ENCODE data around the gene SLC29A3. TPM values are rescaled to one million over a fixed set of nuclear protein-coding genes. Genes with fewer than 3 reads are reported as not detected.

Gene SLC29A3
- 9.4 TPM for polyA plus RNA-seq (2013, experiment 1 of 2)
- 8.8 TPM for polyA plus RNA-seq (2013, experiment 2 of 2)

DNA sequence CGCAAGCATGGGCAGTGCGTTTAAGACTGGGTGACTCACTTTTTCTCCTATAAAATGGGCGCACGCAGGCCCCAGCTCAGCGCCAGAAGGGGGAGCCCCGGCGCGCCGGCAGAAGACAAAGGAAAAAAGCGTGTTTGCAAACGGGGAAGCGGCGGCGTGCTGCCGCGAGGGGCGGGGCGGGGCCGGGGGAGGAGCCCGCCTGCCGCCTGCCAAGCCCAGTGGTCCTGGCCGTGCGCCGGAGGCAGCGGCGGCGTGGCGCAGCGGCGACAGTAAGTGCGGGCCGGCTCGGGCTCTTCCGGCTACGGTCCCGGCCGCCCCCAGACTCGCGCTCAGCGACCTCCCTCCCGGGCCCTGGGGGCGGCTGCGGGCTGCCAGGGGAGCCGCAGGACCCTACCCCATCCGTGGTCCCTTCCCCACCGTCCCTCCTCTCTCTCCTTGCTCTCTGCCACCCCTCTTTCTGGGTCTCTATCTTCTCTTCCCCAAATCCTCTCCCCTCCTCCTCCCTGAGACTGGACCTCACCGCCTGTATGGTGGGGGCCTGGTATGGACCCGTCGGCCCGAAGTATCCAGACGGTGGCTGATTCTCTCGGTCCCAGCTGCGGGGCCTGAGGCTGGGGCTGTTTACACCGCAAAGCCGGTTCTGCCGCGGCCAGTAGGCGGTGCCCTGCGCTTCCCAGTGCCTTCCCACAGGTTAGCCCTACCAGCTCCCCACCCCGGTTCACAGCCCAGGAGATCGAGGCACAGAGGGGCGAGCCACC, at the start of gene SLC29A3:
SLC29A3 (plus strand) TSS at position 218 of the 758 bp plus-strand sequence; CDS start at position 269, 51 bp downstream.
- no peak within 1 kb of the TSS for H2BK15ac ChIP-seq (replicated peaks; ENCODE audit: low read depth)
- peaks cover 2% of the 10 kb centered on the region for H3K4me1 ChIP-seq (ENCODE audit: control insufficient read depth, low read depth, low read length)
- no peaks in the 10 kb centered on the region for H3K27me3 ChIP-seq (ENCODE audit: insufficient read depth, low read length, poor library complexity)
- no peaks in the 10 kb centered on the region for H3K79me1 ChIP-seq (ENCODE audit: low read length)
- H3K4ac ChIP-seq (ENCODE audit: low read depth, low read length): peak within 1 kb of the TSS; percentile 82
- no CpG with 5 or more reads among the region's 62 CpGs for WGBS (ENCODE audit: extremely low coverage, insufficient coverage, low lambda C conversion rate)
- peak; percentile 90 for DNase-seq
- H3K9ac ChIP-seq (ENCODE audit: low read length): peak within 1 kb of the TSS; percentile 96
- no peaks in the 10 kb centered on the region for H3K79me2 ChIP-seq (ENCODE audit: control insufficient read depth, insufficient read depth, low read length)
- H3K4me2 ChIP-seq (ENCODE audit: low read length): peak within 1 kb of the TSS; percentile 86
- peak within 1 kb of the TSS; percentile 97 for H3K56ac ChIP-seq (ENCODE audit: low read length)
- H2AK5ac ChIP-seq (ENCODE audit: low read length): no peak within 1 kb of the TSS
- no peak within 1 kb of the TSS for H2BK120ac ChIP-seq (ENCODE audit: low read depth, low read length)
- peak within 1 kb of the TSS; percentile 34 for H3K18ac ChIP-seq (ENCODE audit: low read length)
- H4K5ac ChIP-seq (ENCODE audit: low read length): no peak within 1 kb of the TSS
- H3K4me3 ChIP-seq (ENCODE audit: low read length): peak within 1 kb of the TSS; percentile 92
- H3K27ac ChIP-seq (ENCODE audit: low read depth, low read length): peak within 1 kb of the TSS; percentile 35
- peaks cover 1% of the 10 kb centered on the region for H3K36me3 ChIP-seq (ENCODE audit: control insufficient read depth, insufficient read depth, low read length)
- H4K8ac ChIP-seq (ENCODE audit: low read depth, low read length): no peak within 1 kb of the TSS
- H3K23ac ChIP-seq (ENCODE audit: low read length): peak within 1 kb of the TSS; percentile 85
- H2BK5ac ChIP-seq (ENCODE audit: low read length): peak within 1 kb of the TSS; percentile 64

DNA sequence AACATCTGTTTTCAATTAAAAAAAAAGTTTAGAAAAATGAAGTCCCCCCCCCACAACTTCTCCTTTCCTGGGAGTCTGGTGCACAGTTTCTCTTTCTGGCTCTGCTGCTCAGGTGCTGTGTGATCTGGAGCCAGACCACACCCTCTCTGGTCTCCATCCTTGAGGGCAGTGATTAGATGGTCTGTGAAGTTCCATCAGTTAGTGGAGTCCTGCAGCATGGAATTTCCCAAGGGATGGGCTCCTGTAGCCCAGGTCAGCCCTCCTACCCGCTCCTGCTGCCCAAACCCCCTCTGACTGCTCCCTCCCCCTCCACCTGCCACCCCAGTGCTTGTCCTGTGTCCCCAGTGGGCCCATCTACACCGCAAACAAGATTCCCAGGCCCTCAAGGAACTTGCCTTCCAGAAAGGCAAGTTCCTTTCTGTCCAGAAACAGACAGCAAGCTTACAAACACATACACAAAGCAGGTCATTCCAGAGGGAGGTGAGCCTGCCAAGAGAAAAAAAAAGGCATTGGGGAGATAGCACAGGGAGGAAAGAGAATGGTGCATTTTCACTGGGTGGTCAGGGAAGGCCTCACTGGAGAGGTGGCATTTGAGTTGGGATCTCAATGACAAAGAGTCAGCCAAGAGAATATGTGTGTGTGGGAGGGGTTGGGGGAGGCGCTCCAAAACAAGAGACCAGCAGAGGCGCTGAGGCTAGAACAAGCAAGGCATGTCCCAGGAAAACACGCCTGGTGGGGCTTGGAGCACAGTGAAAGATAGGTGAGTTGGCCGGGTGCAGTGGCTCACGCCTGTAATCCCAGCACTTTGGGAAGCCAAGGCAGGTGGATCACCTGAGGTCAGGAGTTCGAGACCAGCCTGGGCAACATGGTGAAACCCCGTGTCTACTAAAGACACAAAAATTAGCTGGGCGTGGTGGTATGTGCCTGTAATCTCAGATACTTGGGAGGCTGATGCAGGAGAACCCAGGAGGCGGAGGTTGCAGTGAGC, 49.5 kb upstream of the SLC29A3 start:
- Histone ChIP-seq H3K27me3 (ENCODE audit: insufficient read depth, low read length, poor library complexity) (no peaks in the 10 kb centered on the region), H3K79me2 (ENCODE audit: control insufficient read depth, insufficient read depth, low read length) (peaks cover 3% of the 10 kb centered on the region), H3K18ac (ENCODE audit: low read length) (peak overlapping the region; percentile 5), H4K8ac (ENCODE audit: low read depth, low read length) (no peak overlapping the region), H3K4me2 (ENCODE audit: low read length) (no peak overlapping the region), H3K4me3 (ENCODE audit: low read length) (no peak overlapping the region), H3K36me3 (ENCODE audit: control insufficient read depth, insufficient read depth, low read length) (no peaks in the 10 kb centered on the region), H3K56ac (ENCODE audit: low read length) (peak overlapping the region; percentile 83), H3K9ac (ENCODE audit: low read length) (no peak overlapping the region), H3K23ac (ENCODE audit: low read length) (no peak overlapping the region), H3K4me1 (ENCODE audit: control insufficient read depth, low read depth, low read length) (peaks cover 13% of the 10 kb centered on the region), H3K27ac (ENCODE audit: low read depth, low read length) (peak overlapping the region; percentile 71), H2BK120ac (ENCODE audit: low read depth, low read length) (no peak overlapping the region), H2BK5ac (ENCODE audit: low read length) (peak overlapping the region; percentile 18), H2AK5ac (ENCODE audit: low read length) (no peak overlapping the region), H3K4ac (ENCODE audit: low read depth, low read length) (peak overlapping the region; percentile 64), H3K79me1 (ENCODE audit: low read length) (peaks cover 5% of the 10 kb centered on the region), H2BK15ac (replicated peaks; ENCODE audit: low read depth) (no peak overlapping the region), H4K5ac (ENCODE audit: low read length) (no peak overlapping the region)
- DNase-seq: peak; percentile 92
- no CpG with 5 or more reads among the region's 11 CpGs for WGBS (ENCODE audit: extremely low coverage, insufficient coverage, low lambda C conversion rate)

DNA sequence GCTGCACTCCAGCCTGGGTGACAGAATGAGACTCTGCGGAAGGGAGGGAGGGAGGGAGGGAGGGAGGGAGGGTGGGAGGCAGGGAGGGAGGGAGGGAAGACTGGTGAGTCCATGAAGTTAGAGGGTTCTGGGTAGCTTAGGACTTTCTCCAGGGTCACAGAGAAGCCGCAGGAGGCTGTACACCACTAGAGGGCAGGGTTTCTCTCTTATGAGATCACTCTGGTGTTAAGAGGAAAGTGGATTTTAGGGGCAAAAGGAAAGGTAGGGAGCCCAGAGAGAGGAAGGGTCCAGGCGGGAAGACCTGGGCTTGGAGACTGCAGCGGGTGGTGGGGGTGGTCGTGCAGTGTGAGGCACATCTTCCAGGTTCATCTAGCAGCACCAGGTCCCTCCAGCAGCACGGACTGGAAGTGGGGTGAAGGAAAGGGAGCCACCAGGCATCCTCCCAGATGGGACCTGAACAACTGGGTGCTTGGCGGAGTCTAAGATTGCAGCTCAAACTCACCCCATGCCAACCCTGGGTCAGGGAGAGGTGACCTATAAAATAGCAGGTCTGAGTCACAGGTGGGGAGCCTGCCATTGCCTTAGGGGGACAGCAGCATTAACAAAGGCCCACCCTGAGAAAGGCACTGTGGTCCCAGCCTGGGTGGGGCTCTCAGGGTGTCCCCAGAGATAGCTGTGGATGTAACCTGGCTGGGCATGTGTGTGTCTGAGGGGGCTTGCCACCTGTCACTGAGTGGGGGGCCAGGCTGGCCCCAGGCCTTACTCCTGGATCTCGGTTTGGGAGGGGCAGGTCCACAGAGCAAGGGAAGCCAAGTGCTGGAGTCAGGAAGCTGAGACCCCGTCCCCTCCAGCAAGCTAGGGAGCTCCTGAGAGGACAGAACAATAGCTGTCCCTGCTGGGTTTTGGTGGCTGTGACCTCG, 48.5 kb upstream of the SLC29A3 start:
- no peak overlapping the region for H2BK15ac ChIP-seq (replicated peaks; ENCODE audit: low read depth)
- H3K9ac ChIP-seq (ENCODE audit: low read length): peak overlapping the region; percentile 41
- no peak overlapping the region for H3K4me3 ChIP-seq (ENCODE audit: low read length)
- H3K79me2 ChIP-seq (ENCODE audit: control insufficient read depth, insufficient read depth, low read length): peaks cover 3% of the 10 kb centered on the region
- no peak overlapping the region for H2BK5ac ChIP-seq (ENCODE audit: low read length)
- no peak overlapping the region for H3K18ac ChIP-seq (ENCODE audit: low read length)
- H4K8ac ChIP-seq (ENCODE audit: low read depth, low read length): no peak overlapping the region
- no peak overlapping the region for H4K5ac ChIP-seq (ENCODE audit: low read length)
- no peaks in the 10 kb centered on the region for H3K27me3 ChIP-seq (ENCODE audit: insufficient read depth, low read length, poor library complexity)
- WGBS (ENCODE audit: extremely low coverage, insufficient coverage, low lambda C conversion rate): no CpG with 5 or more reads among the region's 10 CpGs
- peak; percentile 95 for DNase-seq
- no peak overlapping the region for H2AK5ac ChIP-seq (ENCODE audit: low read length)
- peaks cover 12% of the 10 kb centered on the region for H3K4me1 ChIP-seq (ENCODE audit: control insufficient read depth, low read depth, low read length)
- peak overlapping the region; percentile 71 for H3K56ac ChIP-seq (ENCODE audit: low read length)
- peak overlapping the region; percentile 15 for H3K23ac ChIP-seq (ENCODE audit: low read length)
- H3K79me1 ChIP-seq (ENCODE audit: low read length): peaks cover 5% of the 10 kb centered on the region
- H3K36me3 ChIP-seq (ENCODE audit: control insufficient read depth, insufficient read depth, low read length): no peaks in the 10 kb centered on the region
- H3K27ac ChIP-seq (ENCODE audit: low read depth, low read length): no peak overlapping the region
- no peak overlapping the region for H3K4ac ChIP-seq (ENCODE audit: low read depth, low read length)
- H3K4me2 ChIP-seq (ENCODE audit: low read length): no peak overlapping the region
- H2BK120ac ChIP-seq (ENCODE audit: low read depth, low read length): no peak overlapping the region

DNA sequence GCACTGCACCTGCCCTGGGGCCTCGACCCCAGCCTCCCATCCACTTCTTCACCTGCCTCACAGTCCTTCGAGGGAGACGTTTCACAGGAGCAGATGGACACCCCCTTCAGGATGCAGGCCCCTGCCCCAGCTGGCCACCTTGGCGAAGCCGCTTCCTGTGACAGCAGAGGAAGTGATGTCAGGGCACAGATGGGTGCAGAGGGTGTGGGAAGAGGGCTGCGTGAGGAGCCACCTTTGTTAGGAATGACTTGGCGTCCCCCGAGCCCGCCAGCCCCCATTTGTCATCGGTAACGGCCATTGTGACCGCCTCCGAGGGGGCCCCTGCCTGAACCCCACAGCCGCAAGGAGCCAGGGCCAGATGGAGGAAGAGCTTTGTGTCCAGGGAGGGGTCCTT, 47.4 kb upstream of the SLC29A3 start:
- Histone ChIP-seq H2BK15ac (replicated peaks; ENCODE audit: low read depth) (no peak overlapping the region), H3K4me1 (ENCODE audit: control insufficient read depth, low read depth, low read length) (peaks cover 8% of the 10 kb centered on the region), H2BK5ac (ENCODE audit: low read length) (no peak overlapping the region), H3K27ac (ENCODE audit: low read depth, low read length) (no peak overlapping the region), H4K5ac (ENCODE audit: low read length) (no peak overlapping the region), H3K56ac (ENCODE audit: low read length) (no peak overlapping the region), H3K4me2 (ENCODE audit: low read length) (no peak overlapping the region), H3K79me1 (ENCODE audit: low read length) (peaks cover 5% of the 10 kb centered on the region), H3K4me3 (ENCODE audit: low read length) (no peak overlapping the region), H3K79me2 (ENCODE audit: control insufficient read depth, insufficient read depth, low read length) (peaks cover 3% of the 10 kb centered on the region), H3K36me3 (ENCODE audit: control insufficient read depth, insufficient read depth, low read length) (no peaks in the 10 kb centered on the region), H3K9ac (ENCODE audit: low read length) (no peak overlapping the region), H3K18ac (ENCODE audit: low read length) (no peak overlapping the region), H2BK120ac (ENCODE audit: low read depth, low read length) (no peak overlapping the region), H2AK5ac (ENCODE audit: low read length) (no peak overlapping the region), H3K4ac (ENCODE audit: low read depth, low read length) (no peak overlapping the region), H4K8ac (ENCODE audit: low read depth, low read length) (no peak overlapping the region), H3K23ac (ENCODE audit: low read length) (no peak overlapping the region), H3K27me3 (ENCODE audit: insufficient read depth, low read length, poor library complexity) (no peaks in the 10 kb centered on the region)
- WGBS (ENCODE audit: extremely low coverage, insufficient coverage, low lambda C conversion rate): no CpG with 5 or more reads among the region's 14 CpGs
- no peak for DNase-seq

DNA sequence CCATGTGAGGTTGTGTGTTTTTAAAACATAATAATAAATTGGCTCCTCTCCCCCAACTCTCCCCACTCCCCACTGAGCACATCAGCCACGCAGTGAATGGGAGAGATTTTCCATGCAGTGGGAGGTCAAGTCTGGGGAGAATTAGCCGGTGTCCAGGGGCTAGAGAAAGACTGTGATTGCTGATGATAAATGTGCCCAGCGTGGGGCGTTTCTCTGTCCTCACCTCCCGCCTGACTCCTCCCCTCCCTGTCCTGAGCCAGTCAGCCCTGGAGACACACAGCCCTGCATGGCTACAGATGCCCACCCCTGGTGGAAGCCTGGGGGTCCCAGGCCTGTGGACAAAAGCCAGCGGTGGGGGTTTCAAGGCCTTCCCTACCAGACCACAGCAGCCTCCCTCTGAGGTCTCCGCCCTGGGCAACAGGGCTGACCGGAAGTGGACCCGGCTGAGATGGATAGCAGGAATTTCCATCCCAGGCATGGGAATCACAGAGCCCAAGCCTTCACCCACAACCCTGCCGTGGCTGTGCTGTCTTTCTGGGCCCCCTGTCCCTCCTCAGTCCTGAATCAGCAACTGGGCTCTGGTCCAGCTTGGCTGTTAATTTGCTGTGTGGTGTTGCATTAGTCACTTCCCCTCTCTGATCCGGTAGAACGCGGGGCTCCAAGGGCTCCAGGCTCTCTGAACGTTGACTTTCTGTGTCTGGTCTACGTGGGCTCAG, 46.8 kb upstream of the SLC29A3 start:
- H2AK5ac ChIP-seq (ENCODE audit: low read length): no peak overlapping the region
- no peak for DNase-seq
- H3K56ac ChIP-seq (ENCODE audit: low read length): no peak overlapping the region
- H3K79me2 ChIP-seq (ENCODE audit: control insufficient read depth, insufficient read depth, low read length): peaks cover 3% of the 10 kb centered on the region
- no peak overlapping the region for H4K8ac ChIP-seq (ENCODE audit: low read depth, low read length)
- no peak overlapping the region for H3K4me3 ChIP-seq (ENCODE audit: low read length)
- H3K9ac ChIP-seq (ENCODE audit: low read length): no peak overlapping the region
- H3K4ac ChIP-seq (ENCODE audit: low read depth, low read length): no peak overlapping the region
- H3K4me1 ChIP-seq (ENCODE audit: control insufficient read depth, low read depth, low read length): peaks cover 8% of the 10 kb centered on the region
- no peaks in the 10 kb centered on the region for H3K36me3 ChIP-seq (ENCODE audit: control insufficient read depth, insufficient read depth, low read length)
- H3K79me1 ChIP-seq (ENCODE audit: low read length): peaks cover 5% of the 10 kb centered on the region
- H3K23ac ChIP-seq (ENCODE audit: low read length): no peak overlapping the region
- H4K5ac ChIP-seq (ENCODE audit: low read length): no peak overlapping the region
- H2BK5ac ChIP-seq (ENCODE audit: low read length): no peak overlapping the region
- no peak overlapping the region for H3K4me2 ChIP-seq (ENCODE audit: low read length)
- no CpG with 5 or more reads among the region's 15 CpGs for WGBS (ENCODE audit: extremely low coverage, insufficient coverage, low lambda C conversion rate)
- H2BK120ac ChIP-seq (ENCODE audit: low read depth, low read length): no peak overlapping the region
- no peak overlapping the region for H3K27ac ChIP-seq (ENCODE audit: low read depth, low read length)
- H3K18ac ChIP-seq (ENCODE audit: low read length): no peak overlapping the region
- H3K27me3 ChIP-seq (ENCODE audit: insufficient read depth, low read length, poor library complexity): no peaks in the 10 kb centered on the region
- H2BK15ac ChIP-seq (replicated peaks; ENCODE audit: low read depth): no peak overlapping the region

Data from mesendoderm (in vitro differentiated cells).